Esophagus squamous epithelium (tissue), 4 donors: Measurements from ENCODE around the gene PRCP.

ENCODE experiments used
- CTCF ChIP-seq, 6 experiments: fragments of 450-650 bp in 4 of 6; fragments of 200-600 bp in 2 of 6; sonication (generic) in 2 of 6; IDR thresholded peaks; one replicate each; pipeline ENCODE4 v1.5.1; 2016 to 2019; ENCODE audit warnings: antibody characterized with exemption in 6 of 6, mild to moderate bottlenecking in 4 of 6, moderate library complexity in 4 of 6
- POLR2A ChIP-seq, 4 donors: fragments of 450-650 bp; IDR thresholded peaks; one replicate each; pipeline ENCODE4 v1.6.1; 2017; ENCODE audit warnings: antibody characterized with exemption in 4 of 4, mild to moderate bottlenecking in 4 of 4, moderate library complexity in 3 of 4

GRCh38 chr11:82811369-82811768, 88.9 kb downstream of the PRCP start:
- TF ChIP-seq CTCF (IDR thresholded peaks at IDR 0.05) (no peak), POLR2A (IDR thresholded peaks at IDR 0.05) (no peak)
